ENCODE data around the gene FBLN1.

FBLN1 gene

DNA sequence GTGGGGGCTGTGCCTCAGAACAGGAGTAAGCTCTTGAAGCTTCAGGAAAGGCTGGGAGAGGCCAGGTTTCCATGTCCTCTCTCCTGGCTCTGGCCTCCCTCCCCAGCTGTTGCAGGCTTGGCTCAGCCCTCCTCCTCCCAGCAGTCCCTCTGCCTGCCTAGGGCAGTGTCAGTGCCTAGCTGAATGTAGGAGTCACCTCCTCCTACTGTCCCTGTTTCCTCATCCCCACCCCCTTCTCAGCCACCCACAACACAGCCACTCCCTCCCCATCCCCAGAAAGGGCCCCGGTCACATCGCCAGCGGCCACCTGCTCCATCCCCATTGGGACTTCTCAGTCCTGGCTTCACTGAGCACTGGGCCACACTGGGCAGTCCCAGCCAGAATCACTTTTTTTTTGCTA, 2.9 kb upstream of the FBLN1 start:
- Histone ChIP-seq H3K27ac (no peak overlapping the region), H3K36me3 (no peaks in the 10 kb centered on the region), H3K4me3 (no peak overlapping the region), H3K9me3 (no peaks in the 10 kb centered on the region), H3K4me1 (peaks cover 0 to 32% (median 20%) of the 10 kb centered on the region in 4 donors), H3K27me3 (peaks cover 0 to 27% of the 10 kb centered on the region in 2 donors)
- intact Hi-C loops (cut with DNase I; ENCODE audit: low total_unique reads) = no loop called here
- no peak for TF ChIP-seq CTCF (IDR thresholded peaks at IDR 0.05)
- DNase-seq = peak; percentile 61 to 76

- Histone ChIP-seq H3K27ac (peak overlapping the region; percentile 67 to 78), H3K27me3 (peaks cover 0 to 37% of the 10 kb centered on the region in 2 donors), H3K4me3 (peak overlapping the region; percentile 61 to 70), H3K36me3 (no peaks in the 10 kb centered on the region), H3K4me1 (peaks cover 0 to 33% (median 26%) of the 10 kb centered on the region in 4 donors), H3K9me3 (no peaks in the 10 kb centered on the region)
- peak in 1 of 2 donors; percentile 64 for DNase-seq
- no peak for TF ChIP-seq CTCF (IDR thresholded peaks at IDR 0.05)
- intact Hi-C loops (cut with DNase I; ENCODE audit: low total_unique reads) = no loop called here
Observed at GRCh38 chr22:45503050-45503815, 550 bp downstream of the FBLN1 start.

DNA sequence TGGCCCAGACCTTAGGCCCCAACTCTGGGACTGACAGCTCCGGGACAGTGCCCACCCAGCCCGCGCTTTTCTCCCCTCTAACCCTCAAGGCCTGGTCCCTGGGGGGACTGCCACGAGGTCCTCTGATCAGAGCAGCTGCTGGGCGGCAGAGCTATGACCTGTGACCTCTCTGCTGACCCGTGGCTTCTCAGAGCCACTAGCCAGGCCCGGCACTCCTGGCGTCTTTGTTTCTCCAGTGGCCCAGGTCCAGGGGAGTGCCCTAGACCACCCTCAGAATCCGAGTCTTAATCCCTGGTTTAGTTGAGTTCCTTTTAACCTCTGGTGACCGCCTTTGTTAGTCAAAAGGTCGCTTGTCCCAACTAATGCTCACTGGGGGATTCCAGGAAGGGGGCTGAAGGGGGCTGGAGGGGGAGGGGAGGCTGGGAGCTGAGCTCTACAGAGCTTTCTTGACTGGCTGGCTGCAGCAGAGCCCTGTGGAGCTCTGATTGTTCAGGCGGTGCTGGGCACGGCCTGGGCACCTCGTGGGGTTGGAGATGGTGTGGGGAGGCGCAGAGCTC, 1.2 kb downstream of the FBLN1 start:
- Histone ChIP-seq H3K4me1 (peaks cover 0 to 33% (median 26%) of the 10 kb centered on the region in 4 donors), H3K27me3 (peaks cover 0 to 40% of the 10 kb centered on the region in 2 donors), H3K9me3 (no peaks in the 10 kb centered on the region), H3K36me3 (no peaks in the 10 kb centered on the region), H3K27ac (peak overlapping the region; percentile 67 to 78), H3K4me3 (peak overlapping the region; percentile 61 to 70)
- TF ChIP-seq CTCF (IDR thresholded peaks at IDR 0.05) = no peak
- intact Hi-C loops (cut with DNase I; ENCODE audit: low total_unique reads) = no loop called here
- peak in 1 of 2 donors; percentile 64 for DNase-seq

DNA sequence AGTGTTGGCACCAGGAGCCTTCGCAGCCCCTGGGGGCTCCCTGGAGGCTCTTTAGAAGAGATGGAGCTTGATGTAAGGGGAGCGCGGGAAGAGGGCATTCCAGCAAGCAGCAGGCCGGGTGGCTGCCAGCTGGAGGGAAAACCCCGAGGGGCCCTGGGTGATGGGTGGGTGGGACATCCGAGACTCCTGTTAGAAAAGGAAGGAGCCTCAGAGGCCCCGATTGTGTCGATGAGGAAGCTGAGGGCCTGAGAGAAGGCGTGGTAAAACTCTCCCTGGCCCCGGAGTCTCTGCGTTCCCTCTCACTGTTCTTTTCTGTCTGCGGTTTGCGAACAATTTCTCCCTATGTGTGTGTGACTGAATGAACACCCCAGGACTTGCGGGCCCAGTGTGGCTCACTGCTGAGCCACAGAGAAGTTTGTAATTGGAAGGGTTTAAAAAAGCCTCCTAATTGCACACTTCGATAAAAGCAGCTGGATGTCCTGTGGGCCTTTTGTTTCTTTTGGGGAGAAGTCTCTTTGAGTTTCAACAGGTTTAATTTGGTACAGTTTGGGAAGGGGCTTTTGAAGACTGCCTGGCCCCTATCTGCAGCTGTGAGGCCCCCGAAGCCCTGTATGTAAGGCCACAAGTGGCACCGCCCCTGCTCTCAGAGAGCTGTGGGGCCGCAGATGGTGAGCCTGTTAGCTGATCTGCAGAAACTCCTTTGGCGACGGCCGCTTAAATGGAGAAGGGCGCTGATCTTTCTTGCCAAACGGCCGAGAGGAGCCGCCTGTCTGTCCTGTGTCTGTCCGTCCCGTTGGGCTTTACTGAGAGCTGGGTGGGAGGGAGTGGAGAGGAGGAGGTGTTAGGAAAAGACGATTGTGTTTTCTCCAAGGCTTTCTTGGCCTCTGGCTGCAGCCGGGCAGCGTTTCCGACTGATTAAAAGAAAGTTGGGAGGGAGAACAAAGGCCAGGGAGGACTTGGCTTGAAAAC, 2.0 kb downstream of the FBLN1 start:
- H3K4me3 ChIP-seq = peak overlapping the region; percentile 61 to 70
- H3K9me3 ChIP-seq = no peaks in the 10 kb centered on the region
- DNase-seq = peak; percentile 63 to 75
- H3K36me3 ChIP-seq = no peaks in the 10 kb centered on the region
- H3K27ac ChIP-seq = peak overlapping the region; percentile 67 to 78
- no peak for TF ChIP-seq CTCF (IDR thresholded peaks at IDR 0.05)
- peaks cover 0 to 40% of the 10 kb centered on the region in 2 donors for H3K27me3 ChIP-seq
- H3K4me1 ChIP-seq = peaks cover 0 to 33% (median 26%) of the 10 kb centered on the region in 4 donors
- intact Hi-C loops (cut with DNase I; ENCODE audit: low total_unique reads) = no loop called here

- intact Hi-C loops (cut with DNase I; ENCODE audit: low total_unique reads) = no loop called here
- peak overlapping the region; percentile 61 to 70 for H3K4me3 ChIP-seq
Observed at GRCh38 chr22:45505991-45506747, 3.5 kb downstream of the FBLN1 start.

More at GRCh38 chr22:45505991-45506747, 3.5 kb downstream of the FBLN1 start:
- H3K27me3 ChIP-seq = peaks cover 0 to 40% of the 10 kb centered on the region in 2 donors
- DNase-seq = peak in 1 of 2 donors; percentile 44
- no peak for TF ChIP-seq CTCF (IDR thresholded peaks at IDR 0.05)
- no peaks in the 10 kb centered on the region for H3K36me3 ChIP-seq
- no peaks in the 10 kb centered on the region for H3K9me3 ChIP-seq
- H3K27ac ChIP-seq = peak overlapping the region in 1 of 2 donors; percentile 78
- peaks cover 0 to 37% (median 26%) of the 10 kb centered on the region in 4 donors for H3K4me1 ChIP-seq

Data from tibial artery (tissue), 4 donors.